Neural cell (in vitro differentiated cells): Measurements from ENCODE around the gene PID1.

Experiments
- MXI1 ChIP-seq: fragments of 450-650 bp; conservative IDR thresholded peaks from 2 replicates; pipeline ENCODE4 v1.6.1; 2014; ENCODE audit warnings: antibody characterized with exemption, mild to moderate bottlenecking; ENCODE audit not compliant: poor library complexity, severe bottlenecking
- RAD21 ChIP-seq: fragments of 450-650 bp; conservative IDR thresholded peaks from 2 replicates; pipeline ENCODE4 v1.6.1; 2014; ENCODE audit warnings: antibody characterized with exemption, mild to moderate bottlenecking, moderate library complexity
- TF ChIP-seq, protein P1 (sequence below): fragments of 450-650 bp; IDR thresholded peaks from 2 replicates; pipeline ENCODE4 v1.5.1; 2014; ENCODE audit warnings: antibody characterized with exemption, mild to moderate bottlenecking, moderate library complexity; ENCODE audit not compliant: poor library complexity, severe bottlenecking

DNA sequence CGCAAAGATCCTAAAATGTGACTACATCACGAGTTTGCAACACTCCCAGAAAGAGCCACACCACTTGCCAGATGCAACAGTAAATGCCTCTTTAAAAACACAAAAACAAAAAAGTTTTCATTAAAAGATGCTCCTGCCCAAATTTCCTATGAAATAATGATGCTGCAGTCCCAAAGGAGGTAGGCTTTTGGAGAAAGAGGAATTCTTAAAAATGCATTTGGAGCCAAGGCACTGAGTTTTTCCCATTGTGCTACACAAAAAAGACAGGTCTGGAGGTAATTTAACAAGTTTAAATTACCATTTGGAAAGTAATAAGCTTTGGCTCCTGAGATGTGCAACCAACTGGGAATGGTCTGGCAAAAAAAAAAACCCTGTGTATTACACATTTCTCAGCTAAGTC is 145.0 kb downstream of the PID1 start:
- TF ChIP-seq, protein P1, sequence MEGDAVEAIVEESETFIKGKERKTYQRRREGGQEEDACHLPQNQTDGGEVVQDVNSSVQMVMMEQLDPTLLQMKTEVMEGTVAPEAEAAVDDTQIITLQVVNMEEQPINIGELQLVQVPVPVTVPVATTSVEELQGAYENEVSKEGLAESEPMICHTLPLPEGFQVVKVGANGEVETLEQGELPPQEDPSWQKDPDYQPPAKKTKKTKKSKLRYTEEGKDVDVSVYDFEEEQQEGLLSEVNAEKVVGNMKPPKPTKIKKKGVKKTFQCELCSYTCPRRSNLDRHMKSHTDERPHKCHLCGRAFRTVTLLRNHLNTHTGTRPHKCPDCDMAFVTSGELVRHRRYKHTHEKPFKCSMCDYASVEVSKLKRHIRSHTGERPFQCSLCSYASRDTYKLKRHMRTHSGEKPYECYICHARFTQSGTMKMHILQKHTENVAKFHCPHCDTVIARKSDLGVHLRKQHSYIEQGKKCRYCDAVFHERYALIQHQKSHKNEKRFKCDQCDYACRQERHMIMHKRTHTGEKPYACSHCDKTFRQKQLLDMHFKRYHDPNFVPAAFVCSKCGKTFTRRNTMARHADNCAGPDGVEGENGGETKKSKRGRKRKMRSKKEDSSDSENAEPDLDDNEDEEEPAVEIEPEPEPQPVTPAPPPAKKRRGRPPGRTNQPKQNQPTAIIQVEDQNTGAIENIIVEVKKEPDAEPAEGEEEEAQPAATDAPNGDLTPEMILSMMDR, result no peak
- TF ChIP-seq RAD21 (no peak), MXI1 (no peak)
